ENCODE measurements around the gene DYSF. TPM values are rescaled to one million over a fixed set of nuclear protein-coding genes. Genes with fewer than 3 reads are reported as not detected.

DYSF gene
- total and polyA plus RNA-seq, 8 donors, result 17.8 to 71.4 (median 21.6) TPM

- no peaks in the 10 kb centered on the region for H3K27me3 ChIP-seq
- intact Hi-C loops (cut with DNase I), result no loop called here
Observed at GRCh38 chr2:71685941-71686611, 232.7 kb downstream of the DYSF start.

GRCh38 chr2:71686781-71687180 lies 233.4 kb downstream of the DYSF start:
- Histone ChIP-seq H3K27ac (no peak overlapping the region), H3K4me3 (no peak overlapping the region), H3K36me3 (peaks cover 0 to 82% of the 10 kb centered on the region in 2 donors), H3K4me1 (no peaks in the 10 kb centered on the region), H3K27me3 (no peaks in the 10 kb centered on the region), H3K9me3 (no peaks in the 10 kb centered on the region)
- no peak for TF ChIP-seq CTCF (IDR thresholded peaks at IDR 0.05)
- DNase-seq (peak in 1 of 4 donors; percentile 23), ATAC-seq (no peak)
- intact Hi-C loops (cut with DNase I), result no loop called here

More at GRCh38 chr2:71685941-71686611, 232.7 kb downstream of the DYSF start:
- no peaks in the 10 kb centered on the region for H3K4me1 ChIP-seq
- DNase-seq (peak in 1 of 4 donors; percentile 26), ATAC-seq (no peak)
- H3K36me3 ChIP-seq, result peaks cover 0 to 89% of the 10 kb centered on the region in 2 donors
- no peaks in the 10 kb centered on the region for H3K9me3 ChIP-seq
- H3K27ac ChIP-seq, result no peak overlapping the region
- H3K4me3 ChIP-seq, result no peak overlapping the region
- no peak for TF ChIP-seq CTCF (IDR thresholded peaks at IDR 0.05)

- no peak for TF ChIP-seq CTCF (IDR thresholded peaks at IDR 0.05)
- Histone ChIP-seq H3K36me3 (peaks cover 0 to 75% of the 10 kb centered on the region in 2 donors), H3K4me3 (no peak overlapping the region), H3K27me3 (no peaks in the 10 kb centered on the region), H3K9me3 (no peaks in the 10 kb centered on the region), H3K4me1 (no peaks in the 10 kb centered on the region), H3K27ac (no peak overlapping the region)
- peak in 2 of 4 donors; percentile 16 to 24 for DNase-seq
- intact Hi-C loops (cut with DNase I), result no loop called here
- no peak for ATAC-seq
Observed at GRCh38 chr2:71687412-71687811, 234.1 kb downstream of the DYSF start.

GRCh38 chr2:71688530-71688929 lies 235.2 kb downstream of the DYSF start:
- H3K4me3 ChIP-seq, result no peak overlapping the region
- DNase-seq, result peak in 2 of 4 donors; percentile 24 to 28

More at GRCh38 chr2:71688530-71688929, 235.2 kb downstream of the DYSF start:
- no peak for ATAC-seq
- no peaks in the 10 kb centered on the region for H3K27me3 ChIP-seq
- H3K9me3 ChIP-seq, result no peaks in the 10 kb centered on the region
- peaks cover 0 to 64% of the 10 kb centered on the region in 2 donors for H3K36me3 ChIP-seq
- no peak overlapping the region for H3K27ac ChIP-seq
- no peak for TF ChIP-seq CTCF (IDR thresholded peaks at IDR 0.05)
- intact Hi-C loops (cut with DNase I), result no loop called here
- H3K4me1 ChIP-seq, result no peaks in the 10 kb centered on the region

All from left lung (tissue), 10 donors.